HepG2 (cell line): ENCODE data around the gene SLC8A2. TPM values are rescaled to one million over a fixed set of nuclear protein-coding genes. Genes with fewer than 3 reads are reported as not detected.

Source experiments
- ATAC-seq: fragments of 200-7000 bp; cut with Tn5 transposase; 3 replicates; pipeline ENCODE4 v1.9.1; 2020; ENCODE audit warnings: mild to moderate bottlenecking, moderate library complexity
- BruUV-seq: library from RNA; stranded (reverse); fragments of 400-500 nt; replicated peaks from 2 replicates; lab custom pipeline; 2021; lab: Mats Ljungman, UMichigan
- CTCF ChIA-PET: fragments of 300-600 bp; formaldehyde crosslinking; extraction: SDS; loops from one replicate; lab custom pipeline; 2021; ENCODE audit warnings: low total read pairs, inconsistent platforms, low intra/inter-chr PET ratio; lab: Yijun Ruan, JAX
- POLR2A ChIA-PET: fragments of 350-600 bp; sonication (Branson Sonifier 250); formaldehyde crosslinking; loops from one replicate; lab custom pipeline; 2020; ENCODE audit warnings: antibody characterized with exemption, inconsistent platforms; lab: Yijun Ruan, JAX
- DNase-seq: peaks from one replicate; pipeline ENCODE4 v3.0.0-alpha.2; 2015; ENCODE audit warnings: low spot score
- FAIRE-seq: peaks from 3 replicates; lab custom pipeline; 2011; peaks lifted over from hg19 to GRCh38; lab: Jason Lieb, UNC
- H2AFZ ChIP-seq: one replicate; pipeline ENCODE4 v1.6.1; 2011; ENCODE audit warnings: low read length, inconsistent platforms
- H3K27ac ChIP-seq: fragments of 300-600 bp; 3 replicates; pipeline ENCODE4 v1.8.0; 2011; ENCODE audit warnings: mixed run types, mild to moderate bottlenecking, mixed read lengths, low read length, inconsistent platforms; ENCODE audit not compliant: insufficient read depth; ENCODE audit errors: extremely low read length
- H3K27me3 ChIP-seq, 2 experiments: fragments of 200-600 bp in 1 of 2; 2 replicates in 1 of 2; 3 replicates in 1 of 2; pipeline versions ENCODE4 v1.6.0 to v1.8.0; 2011; ENCODE audit warnings: low read length in 2 of 2, mild to moderate bottlenecking in 2 of 2, moderate library complexity in 2 of 2, inconsistent platforms in 1 of 2; ENCODE audit not compliant: insufficient read depth in 2 of 2, control insufficient read depth in 1 of 2
- H3K36me3 ChIP-seq, 2 experiments: fragments of 200-600 bp in 1 of 2; replicated peaks in 1 of 2; 2 replicates in 1 of 2; 3 replicates in 1 of 2; pipeline versions ENCODE4 v1.5.1 to v1.8.0; 2011; ENCODE audit warnings: low read length in 2 of 2, inconsistent platforms in 1 of 2; ENCODE audit not compliant: insufficient read depth in 2 of 2, control insufficient read depth in 1 of 2
- H3K4me1 ChIP-seq: 2 replicates; pipeline ENCODE4 v1.5.1; 2012; ENCODE audit warnings: low read length, inconsistent platforms; ENCODE audit not compliant: insufficient read depth
- H3K4me2 ChIP-seq: 2 replicates; pipeline ENCODE4 v1.6.0; 2011; ENCODE audit warnings: low read depth, low read length, inconsistent platforms
- H3K4me3 ChIP-seq, 3 experiments: fragments of 200-600 bp in 1 of 3; sonication (generic), shearing (Covaris generic) in 1 of 3; replicated peaks in 1 of 3; 2 replicates each; pipeline ENCODE4 v1.5.1; 2011 to 2016; ENCODE audit warnings: low read length in 3 of 3, inconsistent platforms in 2 of 3, low read depth in 2 of 3, mild to moderate bottlenecking in 2 of 3, control low read depth in 1 of 3, mixed read lengths in 1 of 3; ENCODE audit not compliant: insufficient read depth in 1 of 3
- H3K79me2 ChIP-seq: one replicate; pipeline ENCODE4 v1.6.1; 2011; ENCODE audit warnings: low read length, inconsistent platforms; ENCODE audit not compliant: insufficient read depth
- H3K9ac ChIP-seq: 2 replicates; pipeline ENCODE4 v1.6.0; 2011; ENCODE audit warnings: mild to moderate bottlenecking, low read depth, low read length, inconsistent platforms; ENCODE audit not compliant: insufficient read depth
- H3K9me3 ChIP-seq: 2 replicates; pipeline ENCODE4 v1.5.1; 2012; ENCODE audit warnings: mild to moderate bottlenecking, low read length
- H4K20me1 ChIP-seq: 2 replicates; pipeline ENCODE4 v1.6.0; 2011; ENCODE audit warnings: inconsistent platforms, mild to moderate bottlenecking, low read length, moderate library complexity; ENCODE audit not compliant: insufficient read depth
- DDIT3 ChIP-seq: sonication (generic); formaldehyde crosslinking; IDR thresholded peaks from 2 replicates; pipeline ENCODE4 v1.4.0; 2020; ENCODE audit warnings: mild to moderate bottlenecking, missing genetic modification reagents
- HHEX ChIP-seq: IDR thresholded peaks from 2 replicates; pipeline ENCODE4 v1.6.1; 2016; ENCODE audit warnings: control low read depth
- HOXA9 ChIP-seq: sonication (generic); formaldehyde crosslinking; IDR thresholded peaks from 2 replicates; pipeline ENCODE4 v1.8.1; 2022; ENCODE audit warnings: missing genetic modification reagents, mild to moderate bottlenecking, moderate library complexity, borderline replicate concordance
- MIER2 ChIP-seq: IDR thresholded peaks from 2 replicates; pipeline ENCODE4 v1.6.1; 2016; ENCODE audit warnings: missing biosample characterization, missing genetic modification reagents
- MXI1 ChIP-seq: IDR thresholded peaks from 3 replicates; pipeline ENCODE4 v1.6.1; 2012; ENCODE audit warnings: low read depth, low read length, inconsistent platforms, borderline replicate concordance
- MYNN ChIP-seq: sonication (generic); formaldehyde crosslinking; IDR thresholded peaks from 2 replicates; pipeline ENCODE4 v1.4.0; 2020; ENCODE audit warnings: mild to moderate bottlenecking, low read depth, missing genetic modification reagents
- RAD21 ChIP-seq: fragments of 450-650 bp; formaldehyde crosslinking; IDR thresholded peaks from 2 replicates; pipeline ENCODE4 v1.5.0; 2020; ENCODE audit warnings: mild to moderate bottlenecking
- RARA ChIP-seq: IDR thresholded peaks from 2 replicates; pipeline ENCODE4 v1.6.1; 2016; ENCODE audit warnings: missing genetic modification reagents, missing compliant biosample characterization
- RFX1 ChIP-seq: fragments of 450-650 bp; IDR thresholded peaks from 2 replicates; pipeline ENCODE4 v1.6.1; 2017
- RXRA ChIP-seq: sonication (generic); formaldehyde crosslinking; IDR thresholded peaks from 2 replicates; pipeline ENCODE4 v1.5.1; 2020; ENCODE audit warnings: missing genetic modification reagents
- SMC3 ChIP-seq: IDR thresholded peaks from 2 replicates; pipeline ENCODE4 v1.6.1; 2011; ENCODE audit warnings: low read length, improper control_type of control experiment
- STAG1 ChIP-seq: sonication (generic); formaldehyde crosslinking; IDR thresholded peaks from 2 replicates; pipeline ENCODE4 v1.4.0; 2020; ENCODE audit warnings: missing genetic modification reagents
- THAP11 ChIP-seq: IDR thresholded peaks from 2 replicates; pipeline ENCODE4 v1.6.1; 2016; ENCODE audit warnings: missing biosample characterization, missing genetic modification reagents
- ZMYM4 ChIP-seq: sonication (generic); formaldehyde crosslinking; IDR thresholded peaks from 2 replicates; pipeline ENCODE4 v1.8.1; 2023; ENCODE audit warnings: mild to moderate bottlenecking, missing genetic modification reagents
- ZNF317 ChIP-seq: sonication (generic); formaldehyde crosslinking; IDR thresholded peaks from 2 replicates; pipeline ENCODE4 v1.5.0; 2020; ENCODE audit warnings: mild to moderate bottlenecking, missing genetic modification reagents
- ZNF563 ChIP-seq: sonication (generic); formaldehyde crosslinking; IDR thresholded peaks from 2 replicates; pipeline ENCODE4 v1.8.0; 2022; ENCODE audit warnings: mild to moderate bottlenecking, moderate library complexity, missing genetic modification reagents
- ZNF788 ChIP-seq: sonication (generic); formaldehyde crosslinking; IDR thresholded peaks from 2 replicates; pipeline ENCODE4 v1.5.0; 2020; ENCODE audit warnings: mild to moderate bottlenecking, missing genetic modification reagents, borderline replicate concordance
- WGBS: methylation state at CpG from one replicate; pipeline ENCODE4 v1.1.6; 2017; ENCODE audit warnings: low lambda C conversion rate; 5-methylcytosine and 5-hydroxymethylcytosine counted together
- in situ Hi-C: cut with HindIII; loops from 2 replicates; pipeline ENCODE4 v1.10.0; 2017; ENCODE audit warnings: low pct_unique_long_range_greater_than_20kb; ENCODE audit not compliant: extremely low pct_ligation_motif_present
- intact Hi-C: fragments of 100-400 bp; cut with micrococcal nuclease; formaldehyde crosslinking; loops from one replicate; pipeline ENCODE4 v1.10.0; 2022; ENCODE audit not compliant: unreplicated experiment
- polyA plus RNA-seq, 8 experiments: library from polyadenylated mRNA; depleted of rRNA in 3 of 8; stranded (reverse) in 7 of 8; unstranded in 1 of 8; fragments of >200 nt; fragmentation: Illumina TruSeq in 4 of 8; extraction: Trizol in 4 of 8; gene quantifications; 2 replicates each; pipeline versions ENCODE4 v1.2.1 to v1.2.3, GENCODE V29; 2011 to 2016; ENCODE audit warnings: low read depth in 4 of 8, missing spikeins in 1 of 8, mixed read lengths in 1 of 8; ENCODE audit not compliant: insufficient read depth in 1 of 8
- total RNA-seq, 5 experiments: library from RNA; depleted of rRNA; stranded (reverse); fragments of >200 nt; fragmentation: Illumina TruSeq; extraction: Trizol; gene quantifications; 2 replicates each; pipeline ENCODE4 v1.2.3, GENCODE V29; 2016; ENCODE audit warnings: low read depth in 1 of 5
- TF ChIP-seq, protein P1 (sequence below): sonication (generic); formaldehyde crosslinking; IDR thresholded peaks from 2 replicates; pipeline ENCODE4 v1.4.0; 2020; ENCODE audit warnings: missing genetic modification reagents, borderline replicate concordance

Gene SLC8A2
- total and polyA plus RNA-seq, 2 of the 13 experiments (the other 11 are each of a cell fraction or from before 2014, with no cell fraction given): 0.02 TPM; not detected in 1

- no peak overlapping the region for H3K4me2 ChIP-seq
- DNase-seq: peak; percentile 50
- peak; percentile 82 for FAIRE-seq
- no TSS peak for BruUV-seq
- H3K36me3 ChIP-seq: no peaks in the 10 kb centered on the region
- H2AFZ ChIP-seq: no peak overlapping the region
- no peak overlapping the region for H3K27ac ChIP-seq
- peaks cover 0 to 8% of the 10 kb centered on the region in 2 experiments; a peak in 2 of 5 replicates for H3K27me3 ChIP-seq
- 36% methylated on average over 11 of the region's 17 CpGs for WGBS
- H3K4me1 ChIP-seq: no peaks in the 10 kb centered on the region
- intact Hi-C loops (loop anchor here (1.0 kb wide), 2 partner anchors 78 to 261 kb away; partner anchors contain the start of gene NAPA), in situ Hi-C loops (loop anchor here (5.0 kb wide), 2 partner anchors 80 to 260 kb away; partner anchors contain the start of gene NAPA)
- H3K9me3 ChIP-seq: no peaks in the 10 kb centered on the region
- peak; percentile 92 for ATAC-seq
- H3K79me2 ChIP-seq: no peaks in the 10 kb centered on the region
- 0 out of 2 replicates have a peak, but pooled peaks cover 2% of the 10 kb centered on the region for H4K20me1 ChIP-seq
- H3K9ac ChIP-seq: no peak overlapping the region
- H3K4me3 ChIP-seq: no peak overlapping the region
- ChIA-PET POLR2A (interaction anchor here (1.0 to 1.1 kb wide), 2 partner anchors 10 to 47 kb away, joined by 3 to 4 read pairs; partner anchors contain the start of gene KPTN), CTCF (interaction anchor here (0.8 to 3.2 kb wide), 5 partner anchors 47 to 271 kb away, joined by 3 to 28 read pairs (median 14); partner anchors contain the start of genes KPTN and NAPA)
- TF ChIP-seq MYNN (CRISPR knock-in tag) (peak; percentile 92; the same call in 1 of the 2 replicates), DDIT3 (CRISPR knock-in tag) (no peak), RAD21 (CRISPR knock-in tag) (peak; percentile 83), RFX1 (peak; percentile 66; the same call in 1 of the 2 replicates), MIER2 (CRISPR knock-in tag) (peak; percentile 45; the same call in 1 of the 2 replicates), HOXA9 (CRISPR knock-in tag) (no peak), ZNF788 (CRISPR knock-in tag) (0 out of 2 replicates have a peak, but pooled peaks have one; percentile 22), MXI1 (peak; percentile 40; the same call in 1 of the 3 replicates), ZNF563 (CRISPR knock-in tag) (no peak), HHEX (CRISPR knock-in tag) (no peak), ZNF317 (CRISPR knock-in tag) (no peak), SMC3 (peak; percentile 81), THAP11 (CRISPR knock-in tag) (peak; percentile 77), RXRA (CRISPR knock-in tag) (peak; percentile 13; the same call in 1 of the 2 replicates), ZMYM4 (CRISPR knock-in tag) (no peak), RARA (CRISPR knock-in tag) (no peak), STAG1 (peak; percentile 96)
- TF ChIP-seq, protein P1, sequence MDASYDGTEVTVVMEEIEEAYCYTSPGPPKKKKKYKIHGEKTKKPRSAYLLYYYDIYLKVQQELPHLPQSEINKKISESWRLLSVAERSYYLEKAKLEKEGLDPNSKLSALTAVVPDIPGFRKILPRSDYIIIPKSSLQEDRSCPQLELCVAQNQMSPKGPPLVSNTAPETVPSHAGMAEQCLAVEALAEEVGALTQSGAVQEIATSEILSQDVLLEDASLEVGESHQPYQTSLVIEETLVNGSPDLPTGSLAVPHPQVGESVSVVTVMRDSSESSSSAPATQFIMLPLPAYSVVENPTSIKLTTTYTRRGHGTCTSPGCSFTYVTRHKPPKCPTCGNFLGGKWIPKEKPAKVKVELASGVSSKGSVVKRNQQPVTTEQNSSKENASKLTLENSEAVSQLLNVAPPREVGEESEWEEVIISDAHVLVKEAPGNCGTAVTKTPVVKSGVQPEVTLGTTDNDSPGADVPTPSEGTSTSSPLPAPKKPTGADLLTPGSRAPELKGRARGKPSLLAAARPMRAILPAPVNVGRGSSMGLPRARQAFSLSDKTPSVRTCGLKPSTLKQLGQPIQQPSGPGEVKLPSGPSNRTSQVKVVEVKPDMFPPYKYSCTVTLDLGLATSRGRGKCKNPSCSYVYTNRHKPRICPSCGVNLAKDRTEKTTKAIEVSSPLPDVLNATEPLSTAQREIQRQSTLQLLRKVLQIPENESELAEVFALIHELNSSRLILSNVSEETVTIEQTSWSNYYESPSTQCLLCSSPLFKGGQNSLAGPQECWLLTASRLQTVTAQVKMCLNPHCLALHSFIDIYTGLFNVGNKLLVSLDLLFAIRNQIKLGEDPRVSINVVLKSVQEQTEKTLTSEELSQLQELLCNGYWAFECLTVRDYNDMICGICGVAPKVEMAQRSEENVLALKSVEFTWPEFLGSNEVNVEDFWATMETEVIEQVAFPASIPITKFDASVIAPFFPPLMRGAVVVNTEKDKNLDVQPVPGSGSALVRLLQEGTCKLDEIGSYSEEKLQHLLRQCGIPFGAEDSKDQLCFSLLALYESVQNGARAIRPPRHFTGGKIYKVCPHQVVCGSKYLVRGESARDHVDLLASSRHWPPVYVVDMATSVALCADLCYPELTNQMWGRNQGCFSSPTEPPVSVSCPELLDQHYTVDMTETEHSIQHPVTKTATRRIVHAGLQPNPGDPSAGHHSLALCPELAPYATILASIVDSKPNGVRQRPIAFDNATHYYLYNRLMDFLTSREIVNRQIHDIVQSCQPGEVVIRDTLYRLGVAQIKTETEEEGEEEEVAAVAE (CRISPR knock-in tag): no peak
Observed at GRCh38 chr19:47436712-47437401, 34.8 kb downstream of the SLC8A2 start.
